Keratinocyte (primary cell): ENCODE measurements around the gene PRKAR1A. TPM values are rescaled to one million over a fixed set of nuclear protein-coding genes. Genes with fewer than 3 reads are reported as not detected.
A peak's percentile ranks its signal among the peaks of the same experiment; 100 is the strongest.

Experiments
- DNase-seq: peaks from one replicate; pipeline ENCODE4 v3.0.0-alpha.2; 2011; ENCODE audit warnings: low read depth, missing footprints, low spot score
- FAIRE-seq: peaks from 2 replicates; lab custom pipeline; 2011; peaks lifted over from hg19 to GRCh38; lab: Jason Lieb, UNC
- H2AFZ ChIP-seq: 2 replicates; pipeline ENCODE4 v1.6.0; 2012; ENCODE audit warnings: low read length, control low read depth, inconsistent platforms; ENCODE audit not compliant: control insufficient read depth
- H3K27ac ChIP-seq: 2 replicates; pipeline ENCODE4 v1.5.1; 2011; ENCODE audit warnings: low read length; ENCODE audit not compliant: control insufficient read depth, insufficient read depth
- H3K27me3 ChIP-seq: 3 replicates; pipeline ENCODE4 v1.6.0; 2011; ENCODE audit warnings: low read length; ENCODE audit not compliant: control insufficient read depth, insufficient read depth; ENCODE audit errors: extremely low read depth
- H3K36me3 ChIP-seq, 2 experiments: 2 replicates in 1 of 2; 3 replicates in 1 of 2; pipeline ENCODE4 v1.5.1; 2011; ENCODE audit warnings: low read length in 2 of 2, mild to moderate bottlenecking in 1 of 2; ENCODE audit not compliant: control insufficient read depth in 2 of 2, insufficient read depth in 2 of 2; ENCODE audit errors: extremely low read depth in 1 of 2
- H3K4me1 ChIP-seq: 3 replicates; pipeline ENCODE4 v1.5.1; 2011; ENCODE audit warnings: low read length; ENCODE audit not compliant: control insufficient read depth, insufficient read depth; ENCODE audit errors: extremely low read depth
- H3K4me2 ChIP-seq: 3 replicates; pipeline ENCODE4 v1.6.0; 2011; ENCODE audit warnings: low read depth, low read length; ENCODE audit not compliant: control insufficient read depth, insufficient read depth; ENCODE audit errors: extremely low read depth
- H3K4me3 ChIP-seq, 3 experiments: fragments of 200-600 bp in 1 of 3; sonication (generic) in 1 of 3; 2 replicates in 2 of 3; 3 replicates in 1 of 3; pipeline ENCODE4 v1.5.1; 2011 to 2016; ENCODE audit warnings: low read length in 3 of 3, mild to moderate bottlenecking in 3 of 3, control low read depth in 2 of 3, inconsistent platforms in 1 of 3, low read depth in 1 of 3, mixed read lengths in 1 of 3, mixed run types in 1 of 3, moderate library complexity in 1 of 3; ENCODE audit not compliant: control insufficient read depth in 2 of 3, insufficient read depth in 2 of 3; ENCODE audit errors: extremely low read depth in 1 of 3
- H3K79me2 ChIP-seq: 2 replicates; pipeline ENCODE4 v1.6.0; 2012; ENCODE audit warnings: low read length; ENCODE audit not compliant: control insufficient read depth, insufficient read depth
- H3K9ac ChIP-seq: 3 replicates; pipeline ENCODE4 v1.6.0; 2011; ENCODE audit warnings: low read length; ENCODE audit not compliant: control insufficient read depth, insufficient read depth; ENCODE audit errors: extremely low read depth
- H3K9me1 ChIP-seq: 3 replicates; pipeline ENCODE4 v1.6.0; 2011; ENCODE audit warnings: low read length; ENCODE audit not compliant: control insufficient read depth, insufficient read depth; ENCODE audit errors: extremely low read depth
- H3K9me3 ChIP-seq: 2 replicates; pipeline ENCODE4 v1.5.1; 2012; ENCODE audit warnings: low read depth, low read length; ENCODE audit not compliant: control insufficient read depth
- H4K20me1 ChIP-seq: 3 replicates; pipeline ENCODE4 v1.6.0; 2011; ENCODE audit warnings: low read length; ENCODE audit not compliant: control insufficient read depth, insufficient read depth; ENCODE audit errors: extremely low read depth
- CTCF ChIP-seq, 3 experiments: IDR thresholded peaks in 1 of 3; conservative IDR thresholded peaks in 1 of 3; optimal IDR thresholded peaks in 1 of 3; 2 replicates in 2 of 3; 3 replicates in 1 of 3; pipeline versions ENCODE3 to v1.5.1; 2011; ENCODE audit warnings: low read length in 3 of 3, mild to moderate bottlenecking in 3 of 3, moderate library complexity in 2 of 3, control low read depth in 1 of 3, inconsistent platforms in 1 of 3; ENCODE audit not compliant: insufficient read depth in 2 of 3; ENCODE audit errors: extremely low read depth in 1 of 3
- EZH2 ChIP-seq: IDR thresholded peaks from one replicate; pipeline ENCODE4 v1.6.1; 2012; ENCODE audit warnings: inconsistent platforms, mild to moderate bottlenecking, low read length, moderate library complexity
- dilution Hi-C: fragments of 300-500 bp; cut with MboI; formaldehyde crosslinking; loops from one replicate; pipeline ENCODE4 v1.7.0; 2020; ENCODE audit warnings: low sequenced_read_pairs; ENCODE audit not compliant: extremely low pct_ligation_motif_present
- polyA plus RNA-seq, 5 experiments: library from polyadenylated mRNA; depleted of rRNA in 3 of 5; stranded (reverse) in 3 of 5; stranded (forward) in 1 of 5; unstranded in 1 of 5; fragments of >200 nt; gene quantifications; 1 replicate in 1 of 5; 2 replicates in 3 of 5; 3 replicates in 1 of 5; pipeline versions ENCODE4 v1.2.1 to v1.2.3, GENCODE V29; 2011 to 2012; ENCODE audit warnings: missing spikeins in 2 of 5, low read depth in 1 of 5, low replicate concordance in 1 of 5

PRKAR1A gene
- polyA plus RNA-seq, 1 donor (not counting 4 experiments of a cell fraction or from before 2014, with no cell fraction given), result 212 TPM

GRCh38 chr17:68585643-68586042 is 73.4 kb downstream of the PRKAR1A start:
- Histone ChIP-seq H3K36me3 (no peaks in the 10 kb centered on the region), H4K20me1 (no peaks in the 10 kb centered on the region), H3K79me2 (no peaks in the 10 kb centered on the region), H3K4me3 (no peak overlapping the region), H3K9ac (no peak overlapping the region), H3K9me3 (no peaks in the 10 kb centered on the region), H3K4me2 (peak overlapping the region; percentile 4), H2AFZ (peak overlapping the region; percentile 20), H3K27ac (no peak overlapping the region), H3K4me1 (peaks cover 6% of the 10 kb centered on the region), H3K9me1 (no peaks in the 10 kb centered on the region), H3K27me3 (no peaks in the 10 kb centered on the region)
- FAIRE-seq (peak; percentile 48), DNase-seq (no peak)
- TF ChIP-seq CTCF (optimal IDR thresholded peaks at IDR 0.05 in 1 of 3, IDR thresholded peaks at IDR 0.05 in 1 of 3, conservative IDR thresholded peaks at IDR 0.05 in 1 of 3; ENCODE audit: extremely low read depth in 1 of 3, insufficient read depth in 2 of 3, low read length in 3 of 3), result no peak
- TF ChIP-seq EZH2, result no peak
- dilution Hi-C loops, result no loop called here

GRCh38 chr17:68587026-68587425 is 74.8 kb downstream of the PRKAR1A start:
- peaks cover 6% of the 10 kb centered on the region for H3K4me1 ChIP-seq
- H3K79me2 ChIP-seq, result no peaks in the 10 kb centered on the region
- TF ChIP-seq EZH2 (no peak), CTCF (optimal IDR thresholded peaks at IDR 0.05 in 1 of 3, IDR thresholded peaks at IDR 0.05 in 1 of 3, conservative IDR thresholded peaks at IDR 0.05 in 1 of 3; ENCODE audit: extremely low read depth in 1 of 3, insufficient read depth in 2 of 3, low read length in 3 of 3) (no peak)
- no peaks in the 10 kb centered on the region for H3K36me3 ChIP-seq
- H3K9me3 ChIP-seq, result no peaks in the 10 kb centered on the region
- no peaks in the 10 kb centered on the region for H4K20me1 ChIP-seq
- dilution Hi-C loops, result no loop called here
- H2AFZ ChIP-seq, result no peak overlapping the region
- H3K27me3 ChIP-seq, result no peaks in the 10 kb centered on the region
- no peak for DNase-seq
- no peak overlapping the region for H3K4me2 ChIP-seq
- no peak for FAIRE-seq
- no peak overlapping the region for H3K4me3 ChIP-seq
- H3K27ac ChIP-seq, result no peak overlapping the region
- no peak overlapping the region for H3K9ac ChIP-seq
- no peaks in the 10 kb centered on the region for H3K9me1 ChIP-seq
